Measurements from ENCODE around the gene TP53INP2.

The TP53INP2 gene

DNA sequence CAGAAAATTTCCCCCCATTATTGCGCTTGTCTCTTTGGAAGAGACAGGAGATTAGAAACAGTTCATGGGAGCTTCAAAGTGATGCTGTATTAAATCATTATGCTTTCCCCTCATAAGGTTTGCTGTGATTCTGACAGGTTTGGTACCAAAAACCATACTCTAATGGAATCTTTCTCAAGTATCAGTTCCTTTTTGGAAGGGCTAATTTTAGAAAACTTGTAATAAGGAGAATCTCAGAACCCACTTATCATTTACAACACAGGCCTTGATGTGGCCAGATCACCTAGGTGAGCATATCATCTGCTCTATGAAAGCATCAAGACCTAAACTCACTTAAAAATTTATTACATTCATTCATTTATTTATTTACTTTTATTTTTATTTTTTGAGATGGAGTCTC is 51.2 kb downstream of the TP53INP2 start:
- TF ChIP-seq, protein P1, sequence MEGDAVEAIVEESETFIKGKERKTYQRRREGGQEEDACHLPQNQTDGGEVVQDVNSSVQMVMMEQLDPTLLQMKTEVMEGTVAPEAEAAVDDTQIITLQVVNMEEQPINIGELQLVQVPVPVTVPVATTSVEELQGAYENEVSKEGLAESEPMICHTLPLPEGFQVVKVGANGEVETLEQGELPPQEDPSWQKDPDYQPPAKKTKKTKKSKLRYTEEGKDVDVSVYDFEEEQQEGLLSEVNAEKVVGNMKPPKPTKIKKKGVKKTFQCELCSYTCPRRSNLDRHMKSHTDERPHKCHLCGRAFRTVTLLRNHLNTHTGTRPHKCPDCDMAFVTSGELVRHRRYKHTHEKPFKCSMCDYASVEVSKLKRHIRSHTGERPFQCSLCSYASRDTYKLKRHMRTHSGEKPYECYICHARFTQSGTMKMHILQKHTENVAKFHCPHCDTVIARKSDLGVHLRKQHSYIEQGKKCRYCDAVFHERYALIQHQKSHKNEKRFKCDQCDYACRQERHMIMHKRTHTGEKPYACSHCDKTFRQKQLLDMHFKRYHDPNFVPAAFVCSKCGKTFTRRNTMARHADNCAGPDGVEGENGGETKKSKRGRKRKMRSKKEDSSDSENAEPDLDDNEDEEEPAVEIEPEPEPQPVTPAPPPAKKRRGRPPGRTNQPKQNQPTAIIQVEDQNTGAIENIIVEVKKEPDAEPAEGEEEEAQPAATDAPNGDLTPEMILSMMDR (IDR thresholded peaks at IDR 0.05): no peak
- no peaks in the 10 kb centered on the region for H3K9me3 Mint-ChIP-seq
- no peak overlapping the region for H3K4me3 Mint-ChIP-seq
- no peak overlapping the region for H3K27ac Mint-ChIP-seq
- no peaks in the 10 kb centered on the region for H3K27me3 Mint-ChIP-seq (ENCODE audit: low read depth, poor library complexity)
- H3K4me1 Mint-ChIP-seq: peaks cover 28% of the 10 kb centered on the region
- no peak for DNase-seq
- peaks cover 69% of the 10 kb centered on the region for H3K36me3 Mint-ChIP-seq (ENCODE audit: low read depth)

DNA sequence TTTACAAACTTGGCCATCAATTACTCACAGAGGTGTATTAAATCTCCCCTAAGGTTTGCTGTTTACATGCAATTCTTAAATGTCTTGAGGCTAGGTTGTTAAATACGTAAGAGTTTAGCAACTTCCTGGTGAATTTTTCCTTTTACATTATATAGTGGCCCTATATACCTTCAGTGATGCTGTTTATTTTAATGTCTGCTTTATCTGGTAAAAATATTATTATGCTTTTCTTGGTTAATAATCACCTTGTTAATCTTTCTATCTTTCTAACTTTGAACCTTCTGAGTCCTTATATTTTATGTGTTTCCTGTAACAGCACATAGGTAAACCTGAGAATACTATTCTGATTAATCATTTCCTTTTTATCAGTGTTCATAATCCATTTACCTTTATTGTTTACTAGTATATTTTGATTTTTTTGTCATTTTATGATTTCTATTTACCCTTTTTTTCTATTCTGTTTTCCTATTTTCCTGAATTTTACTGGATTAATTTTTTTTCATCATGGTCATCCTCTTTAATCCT is 57.9 kb downstream of the TP53INP2 start:
- no peak for DNase-seq
- Mint-ChIP-seq H3K4me1 (peaks cover 6% of the 10 kb centered on the region), H3K4me3 (no peak overlapping the region), H3K9me3 (no peaks in the 10 kb centered on the region), H3K27me3 (ENCODE audit: low read depth, poor library complexity) (no peaks in the 10 kb centered on the region), H3K27ac (no peak overlapping the region), H3K36me3 (ENCODE audit: low read depth) (peaks cover 77% of the 10 kb centered on the region)
- TF ChIP-seq, protein P1 (IDR thresholded peaks at IDR 0.05): no peak

Data from nephron progenitor cell (in vitro differentiated cells).